HEK293 (cell line): ENCODE results near the gene PNKD.

Source experiments
- CTCF ChIP-seq: fragments of 450-650 bp; formaldehyde crosslinking; IDR thresholded peaks from 2 replicates; pipeline ENCODE4 v1.5.1; 2016; ENCODE audit warnings: missing biosample characterization, missing genetic modification characterization
- MYNN ChIP-seq: fragments of 450-650 bp; formaldehyde crosslinking; IDR thresholded peaks from 2 replicates; pipeline ENCODE4 v1.5.1; 2016; ENCODE audit warnings: missing biosample characterization, missing genetic modification characterization, borderline replicate concordance
- ZNF239 ChIP-seq: fragments of 450-650 bp; formaldehyde crosslinking; IDR thresholded peaks from 2 replicates; pipeline ENCODE4 v1.5.1; 2016; ENCODE audit warnings: missing biosample characterization, missing genetic modification characterization

- TF ChIP-seq MYNN (tag by site-specific recombination) (no peak), ZNF239 (tag by site-specific recombination) (no peak), CTCF (no peak)
Measured at GRCh38 chr2:218366621-218367414, 96.5 kb downstream of the PNKD start.
